ENCODE results near the gene LCP2.

- no peak for TF ChIP-seq CTCF (IDR thresholded peaks at IDR 0.05; ENCODE audit: insufficient read depth, low read depth, low read length)
- TF ChIP-seq EZH2 (IDR thresholded peaks at IDR 0.05; ENCODE audit: insufficient read depth, low read length) = no peak
Measured at GRCh38 chr5:170252109-170252508, 45.5 kb downstream of the LCP2 start.
